IPS DF 6.9 (cell line): ENCODE data around the gene NKX1-1.
"Not testable (repeated sequence)": the region's sequence is repeated elsewhere in the genome, so short reads cannot be mapped to it uniquely, and the experiment has no call there.

Experiments used
- DNase-seq: peaks from one replicate; pipeline ENCODE4 v3.0.0-alpha.2; 2013; ENCODE audit warnings: low read depth, low spot score
- H3K27ac ChIP-seq: one replicate; pipeline ENCODE4 v1.5.1; 2013; ENCODE audit warnings: low read length, control low read depth
- H3K27me3 ChIP-seq: 2 replicates; pipeline ENCODE4 v1.6.1; 2013; ENCODE audit warnings: mild to moderate bottlenecking, low read length; ENCODE audit not compliant: control insufficient read depth, insufficient read depth
- H3K36me3 ChIP-seq: 2 replicates; pipeline ENCODE4 v1.6.1; 2013; ENCODE audit warnings: low read length; ENCODE audit not compliant: control insufficient read depth, insufficient read depth
- H3K4me1 ChIP-seq: 2 replicates; pipeline ENCODE4 v1.6.1; 2013; ENCODE audit warnings: low read length; ENCODE audit not compliant: control insufficient read depth, insufficient read depth
- H3K4me3 ChIP-seq: 2 replicates; pipeline ENCODE4 v1.5.1; 2013; ENCODE audit warnings: mild to moderate bottlenecking, low read length
- H3K9me3 ChIP-seq: 2 replicates; pipeline ENCODE4 v1.6.1; 2013; ENCODE audit warnings: low read length, inconsistent platforms; ENCODE audit not compliant: control insufficient read depth, insufficient read depth
- WGBS: extraction: QIAGEN DNeasy Blood & Tissue Kit; methylation state at CpG from one replicate; pipeline ENCODE4 v1.1.7; 2013; ENCODE audit warnings: mixed read lengths, missing lambda C conversion rate; ENCODE audit not compliant: insufficient read length, insufficient coverage; 5-methylcytosine and 5-hydroxymethylcytosine counted together

The NKX1-1 gene

DNA sequence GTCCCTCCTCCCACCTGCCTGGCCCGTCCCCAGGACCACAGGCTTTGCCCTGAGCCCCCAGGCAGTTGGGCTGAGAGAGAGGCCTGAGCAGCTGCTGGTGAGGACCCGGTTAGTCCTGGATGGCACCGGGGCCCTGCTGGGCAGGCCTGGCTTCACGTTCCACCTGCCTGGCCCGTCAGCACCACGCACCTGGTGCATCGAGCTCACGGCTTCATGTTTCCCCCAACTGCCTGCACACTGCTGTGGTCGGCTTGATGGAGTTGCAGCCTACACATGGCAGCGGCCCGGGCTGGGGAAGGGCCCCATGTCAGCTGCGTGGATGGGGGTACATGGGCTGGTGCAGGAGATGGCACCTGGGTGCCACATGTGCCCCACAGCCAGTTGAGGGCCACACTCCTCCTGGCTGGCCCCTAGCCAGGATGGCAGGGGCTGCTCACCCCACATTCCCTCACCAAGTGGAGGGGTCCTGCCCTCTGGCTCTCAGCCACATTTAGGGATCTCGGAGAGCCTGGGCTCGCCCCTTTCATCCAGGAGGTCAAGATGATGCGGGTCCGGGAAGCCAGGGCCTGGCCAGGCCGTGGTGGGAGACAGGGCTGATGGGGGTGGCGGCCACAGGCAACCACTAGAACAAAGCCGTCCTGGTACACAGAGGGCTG is 28.5 kb downstream of the NKX1-1 start:
- no peak overlapping the region for H3K27ac ChIP-seq
- no peaks in the 10 kb centered on the region for H3K4me1 ChIP-seq
- H3K4me3 ChIP-seq, result no peak overlapping the region
- no peaks in the 10 kb centered on the region for H3K9me3 ChIP-seq
- no peak for DNase-seq
- no peaks in the 10 kb centered on the region for H3K27me3 ChIP-seq
- WGBS, result no CpG with 5 or more reads among the region's 19 CpGs
- H3K36me3 ChIP-seq, result peaks cover 6% of the 10 kb centered on the region; the same call in 1 of the 2 replicates

DNA sequence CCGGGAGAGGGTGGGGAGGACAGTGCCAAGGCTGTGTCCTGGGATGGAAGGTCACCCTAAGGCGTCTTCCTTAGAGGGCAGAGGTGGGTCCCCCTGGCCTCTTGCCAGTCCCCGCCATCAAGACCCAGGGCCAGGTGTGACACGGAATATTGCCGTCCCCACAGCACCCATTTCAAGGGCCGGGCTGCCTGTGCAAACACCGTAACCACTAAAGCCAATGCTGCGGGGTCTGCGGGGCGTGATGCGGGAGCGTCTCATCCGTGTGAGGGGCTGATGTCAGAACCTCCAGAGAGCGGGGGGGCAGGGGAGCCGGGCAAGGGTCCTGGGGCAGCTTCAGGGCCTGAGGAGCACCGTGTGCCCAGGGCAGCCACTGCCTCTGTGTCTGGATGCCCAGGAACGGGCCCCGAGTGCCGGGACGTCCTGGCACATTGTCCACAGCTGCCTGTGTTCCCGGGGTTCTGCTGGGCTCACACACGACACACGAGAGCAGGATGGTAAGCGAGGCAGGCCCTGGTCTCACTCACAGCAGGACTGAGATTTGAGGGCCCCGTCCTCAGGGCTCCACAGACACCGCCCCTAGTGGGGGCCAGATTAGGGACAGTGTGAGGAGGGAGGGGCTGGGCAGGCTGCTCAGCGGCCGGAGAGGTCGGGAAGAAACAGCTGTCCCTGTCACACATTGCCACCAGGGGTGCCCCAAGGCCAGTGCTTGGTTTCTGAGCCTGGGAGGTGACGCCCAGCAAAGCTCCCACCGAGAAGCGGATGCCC is 29.2 kb downstream of the NKX1-1 start:
- no peaks in the 10 kb centered on the region for H3K27me3 ChIP-seq
- no peak for DNase-seq
- H3K36me3 ChIP-seq, result peaks cover 10% of the 10 kb centered on the region; the same call in 1 of the 2 replicates
- H3K4me3 ChIP-seq, result no peak overlapping the region
- H3K9me3 ChIP-seq, result no peaks in the 10 kb centered on the region
- H3K4me1 ChIP-seq, result no peaks in the 10 kb centered on the region
- no CpG with 5 or more reads among the region's 32 CpGs for WGBS
- no peak overlapping the region for H3K27ac ChIP-seq

DNA sequence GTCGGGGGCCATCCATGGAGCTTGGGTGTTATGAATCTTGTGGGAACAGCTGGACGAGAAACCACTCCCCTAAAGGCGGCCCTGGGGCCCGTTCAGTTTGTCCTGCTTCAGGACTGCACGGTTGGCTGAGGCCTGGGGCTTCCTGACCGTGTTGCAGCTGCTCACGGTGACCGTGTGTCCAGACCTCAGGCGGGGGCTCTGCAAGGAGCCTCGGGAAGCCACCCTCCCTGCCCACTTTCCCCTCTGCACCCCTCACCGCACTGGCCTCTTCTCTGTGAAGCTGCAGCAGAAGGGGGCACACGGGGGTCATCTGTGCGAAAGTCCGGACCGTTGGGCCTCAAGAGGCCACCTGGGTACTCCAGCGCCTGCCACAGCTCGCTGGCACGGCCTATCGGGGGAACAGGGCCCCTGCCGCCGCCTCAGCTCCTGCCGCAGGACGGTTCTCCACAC is 29.8 kb downstream of the NKX1-1 start:
- no CpG with 5 or more reads among the region's 23 CpGs for WGBS
- H3K27ac ChIP-seq, result no peak overlapping the region
- H3K4me1 ChIP-seq, result no peaks in the 10 kb centered on the region
- no peak for DNase-seq
- no peak overlapping the region for H3K4me3 ChIP-seq
- peaks cover 10% of the 10 kb centered on the region; the same call in 1 of the 2 replicates for H3K36me3 ChIP-seq
- H3K27me3 ChIP-seq, result no peaks in the 10 kb centered on the region
- H3K9me3 ChIP-seq, result no peaks in the 10 kb centered on the region

DNA sequence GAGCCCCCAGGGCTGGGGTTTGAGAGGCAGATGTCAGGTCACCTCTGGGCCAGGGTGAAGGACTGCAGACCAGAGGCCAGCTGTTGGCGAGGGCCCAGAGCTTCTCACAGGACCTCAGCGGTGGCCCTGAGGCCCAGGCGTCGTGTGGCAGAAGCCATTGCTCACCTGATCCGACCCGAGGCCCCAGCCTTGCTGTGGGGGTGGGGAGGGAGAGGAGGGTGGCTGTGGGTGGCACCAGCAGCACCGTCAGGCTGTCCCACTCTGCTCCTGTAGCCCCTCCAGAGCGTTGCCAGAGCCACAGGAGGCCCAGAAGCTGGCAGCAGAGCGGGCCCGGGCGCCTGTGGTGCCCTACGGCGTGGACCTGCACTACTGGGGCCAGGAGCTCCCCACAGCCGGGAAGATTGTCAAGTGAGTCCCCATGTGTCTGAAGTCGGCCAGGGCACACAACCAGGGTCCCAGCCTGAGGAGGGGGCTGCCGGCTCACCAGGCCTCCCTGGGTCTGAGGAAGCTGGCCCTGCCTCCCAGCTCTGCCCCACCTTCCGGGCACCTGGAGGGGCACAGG is 30.4 kb downstream of the NKX1-1 start:
- no CpG with 5 or more reads among the region's 17 CpGs for WGBS
- Histone ChIP-seq H3K36me3 (peaks cover 7% of the 10 kb centered on the region; the same call in 1 of the 2 replicates), H3K27ac (no peak overlapping the region), H3K27me3 (no peaks in the 10 kb centered on the region), H3K4me3 (no peak overlapping the region), H3K4me1 (no peaks in the 10 kb centered on the region), H3K9me3 (no peaks in the 10 kb centered on the region)
- no peak for DNase-seq

DNA sequence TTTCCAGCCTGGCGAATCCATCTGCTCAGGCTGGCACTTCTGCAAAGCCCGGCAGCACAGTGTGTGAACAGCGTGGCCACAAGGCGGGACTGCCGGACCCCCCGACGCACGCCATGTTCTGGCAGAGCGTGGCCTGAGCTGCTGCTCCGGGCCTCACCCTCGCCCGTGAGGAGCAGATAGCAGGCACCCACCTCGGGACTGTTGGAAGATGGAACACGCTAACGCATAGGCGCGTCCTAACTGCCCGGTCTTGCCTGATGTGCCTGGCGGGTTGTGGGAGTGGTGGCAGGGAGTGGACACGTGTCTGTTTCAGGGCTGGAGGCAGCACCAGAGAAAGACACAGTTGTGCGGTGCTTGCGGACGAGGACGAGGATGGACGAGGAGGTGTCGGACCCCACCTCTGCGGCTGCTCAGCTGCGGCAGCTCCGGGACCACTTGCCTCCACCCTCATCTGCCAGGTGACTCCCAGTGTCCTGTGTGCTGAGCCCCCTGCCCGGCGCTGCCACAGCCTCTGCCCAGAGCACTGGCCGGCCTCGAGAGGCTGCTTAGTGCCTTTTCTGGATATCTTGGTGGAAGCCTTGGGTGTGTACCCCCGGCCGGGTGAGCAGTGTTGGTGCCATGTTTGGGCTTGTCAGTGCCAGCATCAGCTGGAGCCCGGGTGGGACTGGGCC is 31.1 kb downstream of the NKX1-1 start:
- Histone ChIP-seq H3K36me3 (peaks cover 7% of the 10 kb centered on the region; the same call in 1 of the 2 replicates), H3K27ac (no peak overlapping the region), H3K27me3 (no peaks in the 10 kb centered on the region), H3K4me3 (no peak overlapping the region), H3K4me1 (no peaks in the 10 kb centered on the region), H3K9me3 (no peaks in the 10 kb centered on the region)
- no peak for DNase-seq
- WGBS, result no CpG with 5 or more reads among the region's 36 CpGs

DNA sequence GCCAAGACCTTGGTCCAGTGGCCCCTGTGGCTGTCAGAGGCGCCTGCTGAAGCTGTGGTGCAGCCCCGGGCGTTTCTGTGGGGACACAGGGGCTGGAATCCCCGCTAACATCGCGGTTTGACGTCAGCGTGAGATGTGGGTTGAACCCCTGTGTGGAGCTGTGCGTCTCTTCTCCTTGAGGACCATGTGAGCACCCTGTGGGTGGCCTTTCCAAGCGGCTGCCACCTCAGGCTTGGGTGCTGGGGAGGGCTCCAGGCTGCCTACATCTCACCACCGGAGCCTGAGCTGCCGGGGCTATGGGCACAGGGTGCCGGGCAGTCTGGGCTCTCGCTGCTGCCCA is 31.6 kb downstream of the NKX1-1 start:
- Histone ChIP-seq H3K27ac (no peak overlapping the region), H3K9me3 (no peaks in the 10 kb centered on the region), H3K36me3 (peaks cover 7% of the 10 kb centered on the region; the same call in 1 of the 2 replicates), H3K4me1 (no peaks in the 10 kb centered on the region), H3K4me3 (no peak overlapping the region), H3K27me3 (no peaks in the 10 kb centered on the region)
- no CpG with 5 or more reads among the region's 14 CpGs for WGBS
- DNase-seq, result no peak

DNA sequence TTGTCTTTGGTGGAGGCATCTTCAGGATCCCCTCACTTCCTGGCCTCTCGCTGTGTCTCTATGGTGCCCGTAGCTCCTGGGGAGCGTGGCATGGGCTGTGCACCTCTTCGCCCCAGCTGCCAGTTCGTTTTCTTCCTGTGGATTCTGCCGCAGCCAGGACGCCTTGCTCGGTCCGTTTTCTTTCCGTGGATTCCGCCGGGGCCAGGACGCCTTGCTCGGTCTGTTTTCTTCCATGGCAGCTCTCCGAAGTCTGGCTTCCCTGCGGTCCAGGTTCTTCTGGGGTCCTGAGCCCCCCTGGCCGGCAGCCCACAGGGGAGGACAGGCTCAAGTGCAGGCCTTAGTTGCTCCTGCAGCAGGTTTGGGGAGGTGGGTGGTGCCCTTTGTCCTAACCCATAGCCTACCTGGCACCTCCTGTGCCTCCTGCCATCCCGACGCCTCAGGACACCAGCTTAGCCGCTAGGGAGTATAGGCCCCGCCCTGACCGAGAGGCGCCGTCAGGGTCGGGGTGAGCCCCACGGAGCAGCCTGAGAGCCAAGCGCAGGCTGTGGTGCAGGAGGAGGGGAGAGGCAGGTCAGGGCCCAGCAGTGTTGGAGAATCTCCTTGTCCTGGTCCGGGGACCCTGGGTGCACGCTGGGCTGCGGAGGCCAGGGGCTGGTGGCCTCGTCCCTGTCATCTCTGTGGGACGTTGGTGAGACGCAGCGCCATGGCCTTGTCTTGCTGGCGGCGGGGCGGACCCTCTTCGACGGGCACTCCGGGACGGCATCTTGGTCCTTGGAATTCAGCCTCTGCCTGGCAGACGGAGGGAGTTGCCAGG is 32.1 kb downstream of the NKX1-1 start:
- H3K4me3 ChIP-seq, result no peak overlapping the region
- H3K27me3 ChIP-seq, result no peaks in the 10 kb centered on the region
- WGBS, result no CpG with 5 or more reads among the region's 42 CpGs
- H3K4me1 ChIP-seq, result no peaks in the 10 kb centered on the region
- H3K36me3 ChIP-seq, result peaks cover 7% of the 10 kb centered on the region; the same call in 1 of the 2 replicates
- no peak for DNase-seq
- H3K9me3 ChIP-seq, result no peaks in the 10 kb centered on the region
- no peak overlapping the region for H3K27ac ChIP-seq

DNA sequence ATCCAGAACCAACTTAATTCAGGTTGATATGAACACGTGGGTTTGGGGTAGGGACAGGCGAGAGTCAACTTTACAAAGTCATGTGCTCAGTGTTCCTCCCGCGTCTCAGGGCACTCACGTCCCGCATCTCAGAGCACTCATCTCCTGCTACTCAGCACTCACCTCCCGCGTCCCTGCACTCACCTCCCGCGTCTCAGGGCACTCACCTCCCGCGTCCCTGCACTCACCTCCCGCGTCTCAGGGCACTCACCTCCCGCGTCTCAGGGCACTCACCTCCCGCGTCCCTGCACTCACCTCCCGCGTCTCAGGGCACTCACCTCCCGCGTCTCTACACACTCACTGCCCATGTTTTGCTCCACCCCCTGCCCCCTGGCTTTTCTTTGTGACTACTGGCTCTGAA is 33.7 kb downstream of the NKX1-1 start:
- not testable (repeated sequence) for DNase-seq, H3K9me3 ChIP-seq, H3K4me3 ChIP-seq, H3K4me1 ChIP-seq, H3K27me3 ChIP-seq, H3K27ac ChIP-seq
- peaks cover 15% of the 10 kb centered on the region; the same call in 1 of the 2 replicates for H3K36me3 ChIP-seq
- no CpG with 5 or more reads among the region's 22 CpGs for WGBS

DNA sequence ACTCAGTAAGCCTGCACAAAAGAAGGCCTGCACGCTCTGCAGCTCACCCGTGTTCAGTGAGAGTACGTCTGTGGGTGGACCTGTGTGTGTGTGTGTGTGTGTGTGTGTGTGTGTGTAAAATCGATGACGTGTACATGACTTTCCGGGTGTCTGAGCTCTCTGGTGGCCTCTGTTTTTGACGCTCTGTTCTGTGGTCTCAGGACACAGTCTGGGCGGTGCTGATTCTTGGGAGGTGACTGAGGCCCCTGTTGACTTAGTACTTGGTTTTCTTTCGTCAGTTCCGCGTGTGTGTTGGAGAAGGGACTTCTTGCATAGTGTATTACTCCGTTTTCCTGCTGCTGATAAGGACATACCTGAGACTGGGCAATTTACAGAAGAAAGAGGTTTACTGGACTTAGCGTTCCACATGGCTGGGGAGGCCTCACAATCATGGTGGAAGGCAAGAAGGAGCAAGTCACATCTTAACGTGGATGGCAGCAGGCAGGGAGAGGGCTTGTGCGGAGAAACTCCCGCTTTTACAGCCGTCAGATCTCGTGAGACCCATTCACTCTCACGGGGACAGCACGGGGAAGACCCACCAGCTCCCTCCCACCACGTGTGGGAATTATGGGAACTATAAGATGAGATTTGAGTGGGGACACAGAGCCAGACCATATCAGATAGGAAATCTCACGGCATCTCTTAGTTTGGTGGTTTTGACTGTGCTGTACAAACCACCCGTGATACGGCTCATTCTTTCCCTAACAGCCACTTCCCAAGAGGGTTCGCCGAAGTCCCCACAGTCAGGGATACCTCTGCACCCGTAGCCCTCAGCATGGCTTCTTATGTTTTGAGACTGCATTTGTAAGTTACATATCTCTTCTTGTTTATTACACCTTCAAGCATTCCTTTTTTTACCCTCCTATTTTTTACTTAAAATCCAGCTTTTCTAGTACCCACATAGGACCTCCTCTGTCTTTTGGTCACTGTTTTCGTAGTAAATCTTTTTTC is 34.8 kb downstream of the NKX1-1 start:
- Histone ChIP-seq H3K4me3 (no peak overlapping the region), H3K27ac (no peak overlapping the region), H3K27me3 (no peaks in the 10 kb centered on the region), H3K4me1 (no peaks in the 10 kb centered on the region), H3K36me3 (peaks cover 12% of the 10 kb centered on the region; the same call in 1 of the 2 replicates), H3K9me3 (no peaks in the 10 kb centered on the region)
- no peak for DNase-seq
- WGBS, result no CpG with 5 or more reads among the region's 28 CpGs
